ENCODE results near the gene HMOX2.

Gene HMOX2

GRCh38 chr16:4475880-4476788 lies at the start of gene HMOX2:
Gene HMOX2, plus strand, starts transcription at chr16:4476398. Its CDS starts 29,127 bp downstream, at chr16:4505525.
- peak; percentile 90 for DNase-seq (ENCODE audit: low spot score)

GRCh38 chr16:4426722-4427372 lies 49.4 kb upstream of the HMOX2 start:
- DNase-seq (ENCODE audit: low spot score): no peak

- no peak for DNase-seq (ENCODE audit: low spot score)
These were observed 47.7 kb upstream of the HMOX2 start for GRCh38 chr16:4428500-4428899.

GRCh38 chr16:4431023-4431422 lies 45.2 kb upstream of the HMOX2 start:
- DNase-seq (ENCODE audit: low spot score): no peak

GRCh38 chr16:4433228-4433627 lies 43.0 kb upstream of the HMOX2 start:
- DNase-seq (ENCODE audit: low spot score): no peak

- no peak for DNase-seq (ENCODE audit: low spot score)
These were observed 42.0 kb upstream of the HMOX2 start for GRCh38 chr16:4433914-4434787.

GRCh38 chr16:4435337-4436067 lies 40.7 kb upstream of the HMOX2 start:
- no peak for DNase-seq (ENCODE audit: low spot score)

- DNase-seq (ENCODE audit: low spot score): no peak
These were observed 38.8 kb upstream of the HMOX2 start for GRCh38 chr16:4437366-4437765.

- no peak for DNase-seq (ENCODE audit: low spot score)
These were observed 33.8 kb upstream of the HMOX2 start for GRCh38 chr16:4442371-4442770.

- no peak for DNase-seq (ENCODE audit: low spot score)
These were observed 32.9 kb upstream of the HMOX2 start for GRCh38 chr16:4443271-4443670.

GRCh38 chr16:4443986-4444385 lies 32.2 kb upstream of the HMOX2 start:
- no peak for DNase-seq (ENCODE audit: low spot score)

- DNase-seq (ENCODE audit: low spot score): no peak
These were observed 25.8 kb upstream of the HMOX2 start for GRCh38 chr16:4450430-4450829.

GRCh38 chr16:4450931-4451519 lies 25.2 kb upstream of the HMOX2 start:
- DNase-seq (ENCODE audit: low spot score): no peak

GRCh38 chr16:4452674-4453073 lies 23.5 kb upstream of the HMOX2 start:
- no peak for DNase-seq (ENCODE audit: low spot score)

GRCh38 chr16:4454623-4455022 lies 21.6 kb upstream of the HMOX2 start:
- DNase-seq (ENCODE audit: low spot score): no peak

- no peak for DNase-seq (ENCODE audit: low spot score)
These were observed 21.1 kb upstream of the HMOX2 start for GRCh38 chr16:4455081-4455480.

- no peak for DNase-seq (ENCODE audit: low spot score)
These were observed 20.2 kb upstream of the HMOX2 start for GRCh38 chr16:4455951-4456350.

- no peak for DNase-seq (ENCODE audit: low spot score)
These were observed 15.3 kb upstream of the HMOX2 start for GRCh38 chr16:4460936-4461249.

- DNase-seq (ENCODE audit: low spot score): no peak
These were observed 14.7 kb upstream of the HMOX2 start for GRCh38 chr16:4461250-4462085.

GRCh38 chr16:4463522-4464163 lies 12.6 kb upstream of the HMOX2 start:
- no peak for DNase-seq (ENCODE audit: low spot score)
